ENCODE measurements around the gene KIF3B. TPM values are rescaled to one million over a fixed set of nuclear protein-coding genes. Genes with fewer than 3 reads are reported as not detected.
"Not testable (repeated sequence)": the region's sequence is repeated elsewhere in the genome, so short reads cannot be mapped to it uniquely, and the experiment has no call there.

Gene KIF3B
- polyA plus RNA-seq, 1 donor (not counting 4 experiments of a cell fraction or from before 2014, with no cell fraction given), result 20.3 TPM

- no peaks in the 10 kb centered on the region for H3K9me3 ChIP-seq (ENCODE audit: control insufficient read depth, low read depth, low read length)
- no peaks in the 10 kb centered on the region for H4K20me1 ChIP-seq (ENCODE audit: control insufficient read depth, extremely low read depth, insufficient read depth, low read length)
- H3K9me1 ChIP-seq (ENCODE audit: control insufficient read depth, extremely low read depth, insufficient read depth, low read length), result no peaks in the 10 kb centered on the region
- H3K27ac ChIP-seq (ENCODE audit: control insufficient read depth, insufficient read depth, low read length), result no peak overlapping the region
- no peak for FAIRE-seq
- H3K4me1 ChIP-seq (ENCODE audit: control insufficient read depth, extremely low read depth, insufficient read depth, low read length), result peaks cover 11% of the 10 kb centered on the region
- DNase-seq (ENCODE audit: low read depth, low spot score), result no peak
- H3K79me2 ChIP-seq (ENCODE audit: control insufficient read depth, insufficient read depth, low read length), result peaks cover 6% of the 10 kb centered on the region
- no peak overlapping the region for H3K4me3 ChIP-seq (ENCODE audit: control insufficient read depth in 2 of 3, extremely low read depth in 1 of 3, insufficient read depth in 2 of 3, low read depth in 1 of 3, low read length in 3 of 3)
- TF ChIP-seq EZH2 (IDR thresholded peaks at IDR 0.05; ENCODE audit: low read length) (no peak), CTCF (optimal IDR thresholded peaks at IDR 0.05 in 1 of 3, IDR thresholded peaks at IDR 0.05 in 1 of 3, conservative IDR thresholded peaks at IDR 0.05 in 1 of 3; ENCODE audit: extremely low read depth in 1 of 3, insufficient read depth in 2 of 3, low read length in 3 of 3) (no peak)
- no peak overlapping the region for H3K4me2 ChIP-seq (ENCODE audit: control insufficient read depth, extremely low read depth, insufficient read depth, low read depth, low read length)
- H3K9ac ChIP-seq (ENCODE audit: control insufficient read depth, extremely low read depth, insufficient read depth, low read length), result no peak overlapping the region
- H2AFZ ChIP-seq (ENCODE audit: control insufficient read depth, low read length), result no peak overlapping the region
- peaks cover 2 to 5% of the 10 kb centered on the region in 2 experiments for H3K36me3 ChIP-seq (ENCODE audit: control insufficient read depth in 2 of 2, extremely low read depth in 1 of 2, insufficient read depth in 2 of 2, low read length in 2 of 2)
- dilution Hi-C loops (cut with MboI; ENCODE audit: extremely low pct_ligation_motif_present, low sequenced_read_pairs), result no loop called here
- H3K27me3 ChIP-seq (ENCODE audit: control insufficient read depth, extremely low read depth, insufficient read depth, low read length), result no peaks in the 10 kb centered on the region
Observed at GRCh38 chr20:32288225-32288849, 10.9 kb downstream of the KIF3B start.

GRCh38 chr20:32289299-32289660 is 11.8 kb downstream of the KIF3B start:
- FAIRE-seq; H4K20me1 ChIP-seq (ENCODE audit: control insufficient read depth, extremely low read depth, insufficient read depth, low read length); H3K4me3 ChIP-seq (ENCODE audit: control insufficient read depth in 2 of 3, extremely low read depth in 1 of 3, insufficient read depth in 2 of 3, low read depth in 1 of 3, low read length in 3 of 3); H3K9ac ChIP-seq (ENCODE audit: control insufficient read depth, extremely low read depth, insufficient read depth, low read length); DNase-seq (ENCODE audit: low read depth, low spot score); H2AFZ ChIP-seq (ENCODE audit: control insufficient read depth, low read length); H3K9me3 ChIP-seq (ENCODE audit: control insufficient read depth, low read depth, low read length); H3K27ac ChIP-seq (ENCODE audit: control insufficient read depth, insufficient read depth, low read length); H3K4me2 ChIP-seq (ENCODE audit: control insufficient read depth, extremely low read depth, insufficient read depth, low read depth, low read length); H3K9me1 ChIP-seq (ENCODE audit: control insufficient read depth, extremely low read depth, insufficient read depth, low read length); dilution Hi-C loops (cut with MboI; ENCODE audit: extremely low pct_ligation_motif_present, low sequenced_read_pairs); H3K27me3 ChIP-seq (ENCODE audit: control insufficient read depth, extremely low read depth, insufficient read depth, low read length); H3K79me2 ChIP-seq (ENCODE audit: control insufficient read depth, insufficient read depth, low read length); H3K36me3 ChIP-seq (ENCODE audit: control insufficient read depth in 2 of 2, extremely low read depth in 1 of 2, insufficient read depth in 2 of 2, low read length in 2 of 2): not testable (repeated sequence)
- H3K4me1 ChIP-seq (ENCODE audit: control insufficient read depth, extremely low read depth, insufficient read depth, low read length), result peaks cover 11% of the 10 kb centered on the region

Measured in keratinocyte (primary cell).